Dermis blood vessel endothelial cell (primary cell): Measurements from ENCODE around the gene CYP39A1. TPM values are rescaled to one million over a fixed set of nuclear protein-coding genes. Genes with fewer than 3 reads are reported as not detected.
"Not testable (repeated sequence)": the region's sequence is repeated elsewhere in the genome, so short reads cannot be mapped to it uniquely, and the experiment has no call there.

Source experiments
- DNase-seq: peaks from one replicate; pipeline ENCODE4 v3.0.0; 2010
- total RNA-seq: library from RNA; depleted of rRNA; stranded (reverse); fragments of >200 nt; gene quantifications from 2 replicates; pipeline ENCODE4 v1.2.3, GENCODE V29; 2014

Gene CYP39A1
- total RNA-seq, 1 donor from 2014 or later, result 3.4 TPM

DNA sequence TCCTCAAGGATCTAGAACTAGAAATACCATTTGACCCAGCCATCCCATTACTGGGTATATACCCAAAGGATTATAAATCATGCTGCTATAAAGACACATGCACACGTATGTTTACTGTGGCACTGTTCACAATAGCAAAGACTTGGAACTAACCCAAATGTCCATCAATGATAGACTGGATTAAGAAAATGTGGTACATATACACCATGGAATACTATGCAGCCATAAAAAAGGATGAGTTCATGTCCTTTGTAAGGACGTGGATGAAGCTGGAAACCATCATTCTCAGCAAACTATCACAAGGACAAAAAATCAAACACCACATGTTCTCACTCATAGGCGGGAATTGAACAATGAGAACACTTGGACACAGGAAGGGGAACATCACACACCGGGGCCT, 4.5 kb downstream of the CYP39A1 start:
- not testable (repeated sequence) for DNase-seq

DNA sequence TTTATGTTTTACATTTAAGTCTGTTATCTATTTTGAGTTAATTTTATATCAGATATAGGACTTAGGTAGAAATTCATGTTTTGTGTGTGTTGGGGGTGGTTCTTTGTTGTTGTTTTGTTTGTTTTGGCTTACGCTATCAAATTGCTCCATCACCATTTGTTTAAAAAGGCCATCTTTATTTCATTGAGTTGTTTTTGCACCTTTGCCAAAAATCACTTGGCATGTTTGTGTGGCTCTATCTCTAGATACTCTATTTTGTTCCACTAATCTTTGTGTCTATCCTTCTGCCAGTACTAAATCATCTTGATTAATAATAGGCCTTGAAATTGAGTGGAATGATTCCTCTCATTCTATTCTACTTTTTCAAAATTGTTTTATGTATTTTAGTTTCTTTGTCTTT, 7.4 kb downstream of the CYP39A1 start:
- no peak for DNase-seq

DNA sequence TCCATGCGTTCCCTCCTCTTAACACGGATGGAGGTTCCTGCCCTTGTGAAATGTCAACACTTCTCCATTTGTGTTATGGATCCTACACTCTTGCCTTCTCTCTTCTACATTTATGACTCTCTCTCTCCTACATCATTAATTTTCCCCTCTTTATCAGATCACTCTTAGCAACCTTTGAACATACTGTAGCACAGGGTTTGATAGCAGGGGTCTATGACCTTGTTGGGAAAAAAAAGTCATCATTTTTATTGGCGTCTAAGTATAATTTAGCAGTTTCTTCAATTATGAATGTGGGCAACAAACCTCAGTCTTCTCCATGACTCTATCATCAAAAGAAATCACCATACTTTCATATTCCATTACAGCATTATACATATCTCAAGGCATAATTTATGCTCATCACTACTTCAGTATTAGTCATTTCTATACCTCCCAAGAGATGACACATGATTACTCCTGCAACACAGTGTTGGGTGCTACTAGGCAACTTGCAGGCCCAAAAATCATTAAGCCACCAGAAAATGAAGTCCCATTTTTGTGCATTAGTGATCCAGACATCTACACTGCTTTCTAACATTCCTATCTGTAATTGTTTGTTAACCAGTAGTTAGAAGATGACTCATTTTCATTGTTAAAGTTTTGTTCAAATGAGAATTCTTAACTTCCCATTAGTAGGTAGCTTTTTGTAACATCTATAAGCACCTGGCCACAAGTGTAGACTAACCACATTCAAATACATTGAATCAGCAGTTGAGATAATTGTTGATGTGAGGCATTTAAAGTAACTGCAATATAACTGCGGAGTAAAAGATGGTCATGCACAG, 9.5 kb downstream of the CYP39A1 start:
- DNase-seq, result no peak

DNA sequence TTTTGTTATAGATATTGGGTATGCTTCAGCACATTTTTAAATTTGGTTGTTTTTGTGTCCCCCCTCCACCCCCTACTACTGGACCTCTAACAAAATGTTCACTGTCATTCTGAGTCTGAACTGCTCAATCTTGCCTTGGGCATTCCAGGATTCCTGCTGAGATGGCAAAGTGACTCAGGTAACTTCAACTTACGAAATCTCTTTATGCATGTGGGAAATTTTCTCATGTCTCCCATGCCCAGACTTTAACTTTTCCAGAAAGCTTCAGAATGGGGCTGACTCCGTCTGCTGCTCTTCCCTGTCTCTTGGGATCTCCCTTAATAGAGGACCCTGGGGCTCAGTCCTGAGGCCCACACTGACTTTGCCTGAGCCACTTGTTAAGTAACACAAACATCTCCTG, 14.0 kb downstream of the CYP39A1 start:
- DNase-seq, result no peak

DNA sequence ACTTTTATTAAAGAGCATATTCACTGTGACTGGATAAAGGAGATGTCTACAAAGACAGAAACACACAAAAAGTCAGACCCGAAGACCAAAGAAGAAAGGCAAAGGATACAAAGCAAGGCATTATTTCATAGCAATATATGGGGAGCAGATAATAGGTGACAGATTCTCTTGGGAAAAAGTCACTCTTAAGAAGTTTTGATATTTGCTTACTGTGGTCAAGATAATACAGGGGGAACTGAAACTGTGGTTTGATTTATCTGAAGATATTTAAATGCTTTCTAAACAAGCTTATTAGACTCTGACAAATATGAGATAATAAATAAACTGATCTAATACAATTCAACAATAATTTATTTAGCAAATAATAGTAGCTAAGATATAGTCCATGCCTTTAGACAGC, 14.7 kb downstream of the CYP39A1 start:
- DNase-seq, result no peak

DNA sequence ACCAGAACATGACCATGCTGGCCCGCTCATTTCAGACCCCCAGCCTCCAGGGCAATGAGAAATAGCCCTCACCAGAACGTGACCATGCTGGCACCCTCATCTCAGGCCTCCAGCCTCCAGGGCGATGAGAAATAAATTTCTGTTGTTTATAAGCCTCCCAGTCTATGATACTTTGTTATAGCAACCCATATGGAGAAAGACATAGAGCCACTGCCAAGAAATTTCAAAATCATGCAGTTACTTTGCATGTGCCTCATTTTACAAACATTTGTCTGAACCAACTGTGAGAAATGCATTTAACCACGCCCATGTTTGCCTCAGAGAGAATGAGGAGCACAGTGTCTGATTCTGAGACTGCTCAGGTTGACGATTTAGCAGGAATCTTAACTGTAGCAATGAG, 15.5 kb downstream of the CYP39A1 start:
- DNase-seq, result no peak

DNA sequence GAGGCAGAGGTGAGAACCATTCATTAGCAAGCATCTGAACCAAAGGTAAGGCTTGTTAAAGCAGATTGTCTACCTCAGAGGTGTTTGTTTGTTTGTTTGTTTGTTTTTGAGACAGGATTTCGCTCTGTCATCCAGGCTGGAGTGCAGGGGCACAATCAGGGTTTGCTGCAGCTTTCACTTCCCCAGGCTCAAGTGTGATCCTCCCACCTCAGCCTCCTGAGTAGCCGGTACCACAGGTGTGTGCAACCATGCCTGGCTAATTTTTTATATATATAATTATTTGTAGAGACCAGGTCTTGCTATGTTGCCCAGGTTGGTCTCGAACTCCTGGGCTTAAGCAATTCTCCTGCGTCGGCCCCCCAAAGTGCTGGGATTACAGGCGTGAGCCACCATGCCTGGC, 17.2 kb downstream of the CYP39A1 start:
- no peak for DNase-seq

DNA sequence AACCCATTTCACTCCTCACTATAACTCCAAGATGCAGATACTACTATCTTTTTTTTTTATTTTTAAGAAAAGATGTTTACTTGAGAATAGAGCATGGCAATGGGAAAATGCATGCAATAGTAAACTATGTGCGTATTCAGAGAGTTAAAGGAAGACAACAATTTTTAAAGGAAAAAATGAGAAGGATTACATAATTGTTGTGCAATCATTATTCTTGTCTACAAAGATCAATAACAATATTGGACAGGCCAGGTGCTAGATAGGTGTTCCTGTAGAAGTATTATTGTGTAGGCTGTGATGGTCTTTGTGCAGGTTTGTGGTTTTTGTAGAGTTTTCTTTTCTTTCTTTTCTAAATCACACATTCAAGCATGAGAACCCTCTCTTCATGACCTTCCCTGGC, 20.6 kb downstream of the CYP39A1 start:
- DNase-seq, result no peak

DNA sequence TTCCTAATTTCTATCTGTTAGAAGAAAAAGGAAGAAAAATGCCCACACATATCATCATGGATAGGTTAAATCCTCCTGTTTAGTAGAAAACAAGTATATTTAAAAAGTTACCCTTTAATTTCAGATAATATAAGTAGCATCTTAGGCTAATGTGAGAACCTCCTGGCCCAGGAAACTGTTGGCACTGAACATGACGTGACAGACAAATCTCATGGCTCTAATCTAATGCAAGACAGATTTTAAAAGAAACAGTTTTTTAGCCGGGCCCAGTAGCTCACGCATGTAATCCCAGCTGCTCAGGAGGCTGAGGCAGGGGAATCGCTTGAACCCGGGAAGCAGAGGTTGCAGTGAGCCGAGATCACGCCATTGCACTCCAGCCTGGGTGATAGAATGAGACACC, 22.9 kb downstream of the CYP39A1 start:
- no peak for DNase-seq

DNA sequence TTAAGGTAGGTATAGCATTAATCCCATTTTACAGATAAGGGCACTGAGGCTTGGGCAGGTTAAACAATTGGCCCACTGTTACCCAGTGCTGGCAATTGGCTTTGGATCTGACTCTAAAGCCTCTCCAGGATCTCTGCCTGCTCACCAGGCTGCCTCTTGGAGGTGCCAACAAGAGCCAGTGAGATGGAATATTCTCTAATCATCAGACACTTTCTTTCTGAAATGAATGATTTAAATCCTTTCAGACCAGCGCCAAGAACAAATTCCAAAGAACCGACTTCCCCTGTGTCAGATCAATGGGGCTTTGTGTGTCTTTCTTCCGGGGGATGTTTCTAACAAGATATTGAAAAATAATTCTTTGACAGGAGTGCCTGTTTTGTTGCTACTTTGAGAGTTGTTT, 23.6 kb downstream of the CYP39A1 start:
- DNase-seq, result no peak

DNA sequence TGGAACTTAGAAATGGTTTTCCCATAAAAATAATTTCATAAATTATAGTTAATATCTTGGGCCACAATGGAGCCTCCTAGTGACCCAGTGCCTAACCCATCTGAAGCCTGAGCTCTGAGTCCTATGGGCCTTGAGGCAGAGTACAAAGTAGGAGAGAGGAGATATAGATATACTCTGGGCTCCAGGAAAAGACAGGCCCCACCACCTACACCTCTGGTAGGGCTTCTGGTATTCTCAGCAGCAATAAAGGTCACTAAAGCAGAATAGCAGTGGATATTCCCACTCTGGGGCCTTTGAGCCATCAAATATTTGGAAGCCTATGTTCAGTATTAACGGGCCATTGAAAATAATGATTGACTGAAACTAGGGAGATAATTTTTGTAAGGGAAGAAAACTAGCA, 24.1 kb downstream of the CYP39A1 start:
- DNase-seq, result no peak

DNA sequence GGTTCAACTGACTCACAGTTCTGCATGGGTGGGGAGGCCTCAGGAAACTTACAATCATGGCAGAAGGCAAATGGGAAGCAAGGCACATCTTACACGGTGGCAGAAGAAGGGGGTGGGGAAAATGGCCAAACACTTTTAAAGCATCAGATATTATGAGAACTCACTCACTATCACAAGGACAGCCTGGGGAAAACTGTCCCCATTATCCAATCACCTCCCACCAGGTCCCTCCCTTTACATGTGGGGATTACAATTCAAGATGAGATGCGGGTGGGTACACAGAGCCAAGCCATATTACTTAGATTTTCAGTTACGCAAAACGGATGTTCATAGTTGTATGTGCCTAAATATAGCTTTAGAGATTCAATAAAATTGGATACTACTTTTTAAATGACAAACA, 25.6 kb downstream of the CYP39A1 start:
- DNase-seq, result no peak

DNA sequence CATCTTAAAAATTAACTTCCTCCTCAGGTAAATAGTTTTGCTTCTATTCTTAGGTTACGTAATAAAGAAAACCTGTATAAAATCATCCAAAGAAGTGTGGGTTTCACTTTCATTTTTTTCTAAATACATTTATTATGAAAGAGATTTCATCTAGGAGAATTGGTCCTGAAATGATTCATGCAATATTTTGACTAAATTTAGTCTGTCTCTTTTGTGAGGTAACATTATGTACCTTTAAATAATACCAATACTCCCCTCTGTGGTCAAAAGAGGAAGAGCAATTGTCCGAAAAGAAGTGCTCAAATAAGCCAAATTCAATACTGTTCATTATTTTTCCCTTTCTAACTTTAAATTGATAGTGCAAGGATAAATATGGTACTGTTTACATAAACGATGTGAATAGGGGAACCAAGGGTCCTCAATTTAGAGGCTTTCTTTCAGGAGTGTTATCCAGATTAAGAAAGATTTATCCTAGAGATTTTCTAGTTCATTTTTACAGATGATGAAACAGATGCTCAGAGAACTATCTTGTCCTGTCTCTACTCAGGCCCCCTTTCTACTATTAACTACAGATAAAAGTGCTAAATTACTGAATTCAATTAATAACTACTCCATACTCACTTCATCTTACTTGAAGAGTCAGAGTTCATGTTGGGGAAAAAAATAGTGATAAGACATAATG, 26.2 kb downstream of the CYP39A1 start:
- DNase-seq, result peak; percentile 42

DNA sequence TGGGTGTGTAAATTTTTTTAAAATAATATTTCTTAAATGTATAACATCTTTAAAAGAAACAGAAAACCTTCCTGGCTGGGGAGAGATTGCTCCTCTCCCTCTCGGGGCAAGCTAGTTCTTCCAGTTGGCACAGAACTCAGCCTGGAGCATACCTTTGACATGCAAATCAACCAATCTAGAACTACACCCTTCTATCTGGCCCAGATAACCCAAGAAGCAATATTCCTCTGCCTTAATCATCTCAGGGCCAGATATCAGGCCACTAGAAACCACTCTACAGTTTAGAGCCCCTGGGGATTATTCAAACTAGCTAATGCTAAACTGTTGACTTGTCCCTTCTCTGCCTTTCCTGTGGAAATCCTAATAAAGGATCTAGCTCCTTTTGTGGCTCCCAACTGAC, 33.9 kb downstream of the CYP39A1 start:
- DNase-seq, result no peak

DNA sequence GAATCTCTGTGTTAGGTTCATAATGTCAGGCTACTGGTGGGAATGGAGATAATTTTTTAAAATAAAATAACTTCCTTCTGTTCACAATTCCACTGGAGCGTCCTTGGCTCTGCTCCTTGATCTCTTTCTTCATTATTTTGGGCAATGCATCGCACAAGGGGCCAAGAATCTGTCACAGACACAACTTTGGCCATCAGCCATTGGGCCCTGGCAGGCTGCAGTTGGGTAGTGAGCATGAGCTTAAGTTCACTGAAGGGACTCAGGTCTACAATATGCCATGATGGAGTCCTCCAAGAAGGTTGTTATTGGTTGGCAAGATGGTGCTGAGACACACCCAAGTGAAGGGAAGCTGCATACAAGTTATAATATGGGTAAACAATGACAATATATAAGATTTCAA, 40.0 kb downstream of the CYP39A1 start:
- DNase-seq, result no peak

DNA sequence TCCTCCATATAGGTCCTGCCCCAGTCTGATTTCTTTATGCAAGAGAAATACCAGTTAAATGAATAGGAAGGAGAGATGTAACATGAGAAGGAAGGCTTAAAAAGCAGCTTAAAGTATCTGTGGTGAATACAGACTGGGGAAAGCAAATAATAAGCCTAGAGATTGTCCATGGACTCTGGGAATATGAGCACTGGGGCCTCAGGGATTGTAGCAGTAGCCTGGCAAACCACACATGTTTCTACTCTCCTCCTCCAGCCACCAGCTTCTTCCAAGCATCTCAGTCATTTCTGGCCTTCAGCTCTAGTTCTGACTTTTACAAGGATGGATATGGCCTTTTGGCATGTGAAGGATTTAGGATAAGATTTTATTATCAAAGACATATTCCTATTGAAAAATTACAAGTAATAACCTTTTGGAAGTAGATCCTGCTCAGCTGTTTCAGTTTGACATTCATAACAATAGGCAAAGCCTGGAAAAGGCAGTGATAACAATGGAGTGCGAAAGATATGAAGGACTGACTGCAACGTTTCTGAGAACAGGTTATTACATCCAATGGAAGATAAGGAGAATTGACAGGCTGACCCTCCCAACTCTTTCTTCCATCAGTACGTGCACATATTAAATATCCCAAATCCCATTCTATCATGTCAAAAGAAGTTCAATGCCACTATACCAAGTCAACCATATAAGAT, 41.6 kb downstream of the CYP39A1 start:
- no peak for DNase-seq

DNA sequence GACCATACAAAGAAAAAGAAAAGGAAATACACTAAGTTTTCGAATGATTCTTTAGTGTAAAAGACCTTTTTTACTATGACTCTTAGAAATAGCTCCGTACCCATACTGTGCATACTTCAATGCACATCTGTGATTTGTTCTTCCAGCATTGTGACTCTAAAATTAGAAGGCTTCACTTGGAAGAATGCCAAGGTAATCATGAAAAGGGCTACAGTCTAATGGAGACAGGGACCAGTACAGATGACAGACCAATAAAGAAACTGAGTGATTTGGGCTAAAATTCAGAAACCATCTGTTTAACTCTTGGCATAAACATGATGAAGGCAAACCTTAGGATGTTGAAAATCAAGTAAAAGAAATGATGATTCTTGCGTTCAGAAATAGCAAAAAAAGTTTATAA, 46.3 kb downstream of the CYP39A1 start:
- DNase-seq, result no peak

DNA sequence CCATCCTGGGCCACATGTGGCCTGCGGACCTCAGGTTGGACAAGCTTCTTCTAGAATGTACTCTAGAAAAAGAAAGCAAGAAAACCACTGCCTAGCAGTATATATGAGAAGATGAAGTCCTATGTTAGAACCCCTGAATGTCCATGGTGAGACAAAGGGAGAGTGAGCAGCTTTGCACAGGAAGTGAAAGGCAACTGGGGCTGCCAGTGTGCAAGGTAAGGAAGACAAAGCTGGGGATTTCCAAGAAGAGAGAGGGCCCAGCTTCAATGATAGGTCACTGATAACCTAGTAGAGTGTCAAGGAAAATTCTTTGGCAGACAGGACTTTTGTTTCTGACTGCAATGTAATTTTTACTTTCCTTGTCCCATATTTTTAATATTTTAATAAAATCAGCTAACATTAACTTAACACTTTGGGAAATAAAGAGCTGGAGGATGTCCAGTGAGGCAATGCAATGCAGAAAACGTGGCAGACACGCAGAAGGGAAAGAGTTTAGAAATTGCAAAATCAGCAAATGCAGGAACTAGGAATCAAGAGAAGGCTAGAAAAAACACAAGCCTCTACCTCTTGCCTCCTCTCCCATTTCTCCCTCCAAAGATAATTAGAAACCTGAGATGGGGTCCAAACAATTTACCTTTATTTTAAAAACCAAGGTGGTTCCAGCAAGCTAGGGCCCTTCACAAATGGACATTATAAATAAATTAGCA, 47.4 kb downstream of the CYP39A1 start:
- DNase-seq, result no peak

DNA sequence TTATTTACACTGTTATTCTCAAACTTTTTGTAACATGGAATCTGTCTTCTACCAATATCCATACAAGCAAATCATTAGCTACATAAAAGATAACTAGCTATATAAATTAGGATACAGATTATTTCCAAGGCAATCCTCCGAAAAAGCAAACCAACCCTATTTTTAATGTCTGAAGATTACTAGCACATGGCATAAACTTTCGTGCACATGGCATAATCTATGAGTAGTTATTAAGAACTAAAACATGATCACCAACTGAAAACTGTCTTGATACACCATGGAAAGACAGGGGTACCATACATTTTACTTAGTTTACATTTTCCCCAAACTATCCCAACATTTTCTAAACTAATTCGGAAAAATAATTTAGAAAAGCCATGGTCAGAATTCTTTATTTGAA, 54.4 kb downstream of the CYP39A1 start:
- no peak for DNase-seq

DNA sequence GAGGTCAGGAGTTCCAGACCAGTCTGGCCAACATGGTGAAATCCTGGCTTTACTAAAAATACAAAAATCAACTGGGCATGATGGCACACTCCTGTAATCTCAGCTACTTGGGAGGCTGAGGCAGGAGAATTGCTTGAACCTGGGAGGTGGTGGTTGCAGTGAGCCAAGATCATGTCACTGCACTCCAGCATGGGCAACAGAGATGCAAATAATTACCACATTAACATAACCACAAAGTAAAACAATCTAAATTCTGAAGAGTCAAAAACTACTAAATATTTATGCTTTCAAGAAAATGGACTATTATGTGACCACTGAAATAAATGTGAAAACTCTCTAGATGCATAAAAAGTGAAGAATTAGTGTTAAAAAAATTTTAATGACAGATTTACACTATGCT, 59.9 kb downstream of the CYP39A1 start:
- DNase-seq, result no peak

DNA sequence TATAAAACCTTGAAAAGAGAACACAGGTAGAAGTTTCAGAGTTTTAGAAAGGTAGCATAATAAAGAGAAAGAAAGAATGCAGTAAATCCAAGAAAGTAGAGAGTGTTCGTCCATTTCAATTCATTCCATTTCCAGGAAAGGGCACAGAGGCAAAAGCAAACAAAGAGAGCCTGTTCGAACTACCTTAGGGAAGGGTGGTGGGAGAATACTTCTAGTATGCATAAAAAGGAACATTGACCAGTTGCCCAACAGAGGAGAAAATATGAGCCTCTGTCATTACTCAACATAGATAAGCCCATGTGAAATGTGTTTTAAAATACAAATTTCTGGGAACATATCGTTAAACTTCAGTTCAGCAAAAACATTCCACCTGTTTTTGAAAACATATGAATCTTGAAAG, 60.6 kb downstream of the CYP39A1 start:
- DNase-seq, result no peak

DNA sequence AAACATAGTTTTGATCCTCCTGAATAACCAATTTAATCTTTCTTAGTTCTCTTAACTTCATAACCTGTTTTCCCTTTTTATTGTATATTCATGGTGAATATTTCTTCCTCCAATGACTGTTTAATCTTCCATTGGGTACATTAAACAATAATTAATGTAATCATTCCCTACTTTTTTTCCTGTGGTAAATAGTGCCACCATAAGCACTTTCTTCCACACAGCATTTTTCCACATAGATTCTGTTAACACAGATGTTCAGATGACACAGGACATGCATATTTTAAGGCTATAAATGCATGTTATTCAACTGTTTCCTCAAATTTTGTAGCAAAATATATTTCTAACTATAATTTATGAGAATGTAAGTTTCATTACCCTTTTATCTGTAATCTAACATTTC, 61.9 kb downstream of the CYP39A1 start:
- DNase-seq, result no peak

DNA sequence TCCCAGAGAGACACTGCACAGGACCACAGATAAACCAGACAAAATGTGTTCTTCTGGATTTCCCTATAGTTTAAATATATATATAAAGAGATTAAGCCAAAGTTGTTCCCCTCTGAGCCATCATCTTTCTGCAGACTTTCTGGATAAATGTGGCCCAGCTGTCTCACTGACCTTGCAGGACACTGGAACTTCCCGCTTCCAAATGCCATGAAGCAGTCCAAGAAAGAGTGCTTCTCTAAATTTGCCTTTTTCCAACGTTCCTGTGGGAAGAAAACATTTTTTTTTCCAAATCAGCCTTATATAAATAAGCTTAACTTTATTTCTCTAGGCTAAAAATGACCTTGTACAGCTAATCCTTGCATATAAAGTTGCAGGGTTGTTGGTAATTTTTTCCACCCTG, 65.7 kb downstream of the CYP39A1 start:
- no peak for DNase-seq
